ENCODE measurements around the gene HSPA4L. TPM values are rescaled to one million over a fixed set of nuclear protein-coding genes. Genes with fewer than 3 reads are reported as not detected.

HSPA4L gene
- total RNA-seq, 1 experiment from 2014 or later, result 6.9 TPM

GRCh38 chr4:127747883-127748282 is 34.2 kb upstream of the HSPA4L start:
- ATAC-seq (no peak), DNase-seq (ENCODE audit: low spot score) (no peak)
- TF ChIP-seq, protein P1, sequence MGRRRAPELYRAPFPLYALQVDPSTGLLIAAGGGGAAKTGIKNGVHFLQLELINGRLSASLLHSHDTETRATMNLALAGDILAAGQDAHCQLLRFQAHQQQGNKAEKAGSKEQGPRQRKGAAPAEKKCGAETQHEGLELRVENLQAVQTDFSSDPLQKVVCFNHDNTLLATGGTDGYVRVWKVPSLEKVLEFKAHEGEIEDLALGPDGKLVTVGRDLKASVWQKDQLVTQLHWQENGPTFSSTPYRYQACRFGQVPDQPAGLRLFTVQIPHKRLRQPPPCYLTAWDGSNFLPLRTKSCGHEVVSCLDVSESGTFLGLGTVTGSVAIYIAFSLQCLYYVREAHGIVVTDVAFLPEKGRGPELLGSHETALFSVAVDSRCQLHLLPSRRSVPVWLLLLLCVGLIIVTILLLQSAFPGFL (CRISPR knock-in tag; IDR thresholded peaks at IDR 0.05; ENCODE audit: borderline replicate concordance), result no peak
- TF ChIP-seq ZBTB21 (CRISPR knock-in tag; IDR thresholded peaks at IDR 0.05; ENCODE audit: borderline replicate concordance) (no peak), ZMAT4 (CRISPR knock-in tag; IDR thresholded peaks at IDR 0.05) (no peak), MXD4 (CRISPR knock-in tag; IDR thresholded peaks at IDR 0.05; ENCODE audit: borderline replicate concordance) (no peak), NFATC4 (CRISPR knock-in tag; IDR thresholded peaks at IDR 0.05) (no peak), FOXP4 (CRISPR knock-in tag; IDR thresholded peaks at IDR 0.05) (no peak), KAT7 (CRISPR knock-in tag; IDR thresholded peaks at IDR 0.05; ENCODE audit: borderline replicate concordance) (no peak), CREM (CRISPR knock-in tag; IDR thresholded peaks at IDR 0.05) (no peak), ZNF219 (CRISPR knock-in tag; IDR thresholded peaks at IDR 0.05; ENCODE audit: borderline replicate concordance) (no peak), SOX15 (CRISPR knock-in tag; IDR thresholded peaks at IDR 0.05) (no peak), ZNF396 (CRISPR knock-in tag; IDR thresholded peaks at IDR 0.05; ENCODE audit: borderline replicate concordance) (no peak), ZBTB43 (CRISPR knock-in tag; IDR thresholded peaks at IDR 0.05) (no peak), JAZF1 (CRISPR knock-in tag; IDR thresholded peaks at IDR 0.05) (no peak), ZNF232 (CRISPR knock-in tag; IDR thresholded peaks at IDR 0.05) (no peak), JUN (CRISPR knock-in tag; IDR thresholded peaks at IDR 0.05) (no peak), ATF6 (CRISPR knock-in tag; IDR thresholded peaks at IDR 0.05) (no peak)
- Mint-ChIP-seq H3K4me3 (no peak overlapping the region), H3K27ac (no peak overlapping the region), H3K9me3 (peaks cover 41% of the 10 kb centered on the region), H3K36me3 (peaks cover 24% of the 10 kb centered on the region), H3K4me1 (no peaks in the 10 kb centered on the region), H3K27me3 (ENCODE audit: low read depth) (no peaks in the 10 kb centered on the region)
- POLR2A ChIA-PET, result no interaction called here
- CTCF ChIA-PET, result interaction anchor here (0.8 kb wide), 1 partner anchor 161 kb away, joined by 3 read pairs; no protein-coding TSS in a partner anchor

GRCh38 chr4:127748957-127749356 is 33.2 kb upstream of the HSPA4L start:
- Mint-ChIP-seq H3K27me3 (ENCODE audit: low read depth) (no peaks in the 10 kb centered on the region), H3K36me3 (peaks cover 24% of the 10 kb centered on the region), H3K4me3 (no peak overlapping the region), H3K4me1 (no peaks in the 10 kb centered on the region), H3K27ac (no peak overlapping the region), H3K9me3 (peaks cover 42% of the 10 kb centered on the region)
- no peak for TF ChIP-seq FOXP1 (CRISPR knock-in tag; IDR thresholded peaks at IDR 0.05; ENCODE audit: borderline replicate concordance)
- no peak for TF ChIP-seq JUN (CRISPR knock-in tag; IDR thresholded peaks at IDR 0.05)
- TF ChIP-seq NR3C1 (CRISPR knock-in tag; conservative IDR thresholded peaks at IDR 0.05; ENCODE audit: low read depth), result no peak
- no peak for TF ChIP-seq FOXP4 (CRISPR knock-in tag; IDR thresholded peaks at IDR 0.05)
- no peak for TF ChIP-seq ZBTB43 (CRISPR knock-in tag; IDR thresholded peaks at IDR 0.05)
- CTCF ChIA-PET, result no interaction called here
- POLR2A ChIA-PET, result no interaction called here
- DNase-seq (ENCODE audit: low spot score) (no peak), ATAC-seq (no peak)
